ENCODE results near the gene C1orf74.
"Not testable (repeated sequence)": the region's sequence is repeated elsewhere in the genome, so short reads cannot be mapped to it uniquely, and the experiment has no call there.

C1orf74 gene

GRCh38 chr1:209805341-209805781 lies 21.0 kb upstream of the C1orf74 start:
- DNase-seq = no peak

DNA sequence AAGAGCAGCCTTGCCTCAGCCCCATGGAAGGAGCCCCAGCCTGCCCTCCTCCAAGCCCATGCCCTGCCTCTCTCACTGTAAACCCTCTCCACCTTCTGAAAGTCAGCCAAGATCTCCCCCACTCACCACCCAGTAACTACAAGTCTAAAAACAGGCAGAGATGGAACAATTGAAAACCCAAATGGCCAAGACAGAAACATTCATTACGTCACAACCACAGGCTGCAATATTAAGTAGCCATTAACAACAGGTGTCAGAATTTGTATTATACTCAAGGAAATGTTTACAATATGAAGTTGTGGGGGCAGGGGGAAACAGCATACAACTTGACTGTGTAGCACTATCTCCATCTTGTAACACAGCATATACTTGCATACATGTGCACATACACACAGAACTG lies 19.2 kb upstream of the C1orf74 start:
- DNase-seq = no peak

DNA sequence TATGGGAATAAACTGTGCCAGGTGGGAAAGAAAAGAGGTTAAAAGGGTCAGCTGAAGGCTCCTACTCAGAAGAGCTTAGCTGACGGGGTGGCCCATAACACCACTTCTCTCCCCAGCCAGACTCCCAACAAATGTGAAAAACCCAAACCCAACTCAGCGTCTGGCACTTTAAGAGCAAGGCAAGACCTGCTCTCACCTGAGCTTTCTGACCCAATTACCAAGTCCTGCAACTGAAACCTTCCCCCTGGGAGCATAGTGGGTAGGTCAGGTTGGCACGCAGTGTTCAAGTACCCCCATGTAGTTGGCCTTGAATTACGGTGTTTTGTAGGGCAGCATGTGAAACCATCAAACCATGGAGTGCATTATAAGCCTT lies 18.4 kb upstream of the C1orf74 start:
- DNase-seq = no peak

DNA sequence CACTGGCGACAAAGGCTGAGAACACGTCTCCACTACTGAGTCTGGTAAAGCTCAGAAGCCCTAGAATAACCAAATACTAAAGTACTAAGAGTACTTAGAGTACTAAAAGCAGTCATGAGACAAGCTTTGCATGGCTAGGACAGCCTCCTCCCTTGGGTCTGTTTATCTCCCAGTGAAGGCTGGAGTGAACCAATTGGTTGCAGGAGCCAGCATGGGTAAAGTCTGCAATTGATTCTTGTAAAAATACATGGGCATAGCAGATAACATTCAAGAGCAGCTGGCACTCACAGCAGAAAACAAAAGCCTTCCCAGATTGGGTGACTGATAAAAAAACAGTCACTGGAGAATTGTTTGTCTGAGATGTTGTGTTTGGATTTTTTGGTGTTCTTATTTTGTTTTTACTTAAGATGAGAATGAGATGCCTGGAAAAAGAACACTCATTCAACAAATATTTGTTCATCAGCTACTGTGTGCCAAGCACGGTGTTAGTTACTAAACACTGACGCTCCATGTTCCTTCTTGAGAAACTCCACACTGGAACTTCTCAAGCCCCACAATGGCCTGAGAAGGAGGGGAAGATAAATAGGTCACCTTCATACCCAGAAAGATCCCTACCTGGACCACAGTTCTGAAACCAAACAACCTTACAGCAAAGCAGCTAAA lies 17.9 kb upstream of the C1orf74 start:
- DNase-seq = no peak

DNA sequence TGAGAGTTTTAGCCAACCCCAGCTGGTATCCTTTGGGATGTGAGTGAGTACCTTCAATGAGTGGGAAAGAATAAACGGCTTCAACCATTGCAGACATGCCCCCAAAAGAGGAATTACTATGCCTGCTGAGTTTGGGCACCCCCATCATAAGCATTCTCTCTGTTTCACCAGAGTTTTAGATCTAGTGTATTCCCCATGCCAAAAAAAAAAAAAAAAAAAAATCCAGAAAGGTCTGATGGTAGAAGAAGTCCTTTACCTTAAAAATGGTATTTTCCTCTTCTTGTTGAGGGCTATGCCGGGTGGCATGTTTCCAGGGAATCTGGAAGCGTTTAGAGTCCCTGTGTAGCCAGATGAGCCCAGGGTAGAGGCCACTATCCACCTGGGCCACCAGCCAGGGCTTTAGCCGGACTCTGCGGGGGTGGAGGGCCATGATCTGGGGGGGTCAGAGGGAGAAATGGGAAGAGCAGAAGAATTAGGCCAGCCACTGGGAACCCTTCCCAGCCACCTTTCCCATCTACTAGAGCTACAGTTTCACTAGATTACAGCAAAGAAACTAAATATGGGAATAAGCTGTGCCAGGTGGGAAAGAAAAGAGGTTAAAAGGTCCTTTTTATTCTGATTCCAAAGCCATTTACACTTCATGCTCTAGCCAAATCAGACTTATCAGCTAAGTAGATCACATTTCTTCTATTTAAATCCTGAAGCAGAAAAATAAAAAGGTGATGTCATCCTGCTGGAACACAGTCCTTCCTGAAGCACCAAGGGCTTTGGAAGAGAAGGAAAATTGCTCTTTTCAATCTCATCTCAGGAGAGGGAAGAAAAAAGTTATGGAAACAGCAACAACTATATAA lies 16.9 kb upstream of the C1orf74 start:
- no peak for DNase-seq

- no peak for DNase-seq
Observed at GRCh38 chr1:209797978-209798639, 13.8 kb upstream of the C1orf74 start.

DNA sequence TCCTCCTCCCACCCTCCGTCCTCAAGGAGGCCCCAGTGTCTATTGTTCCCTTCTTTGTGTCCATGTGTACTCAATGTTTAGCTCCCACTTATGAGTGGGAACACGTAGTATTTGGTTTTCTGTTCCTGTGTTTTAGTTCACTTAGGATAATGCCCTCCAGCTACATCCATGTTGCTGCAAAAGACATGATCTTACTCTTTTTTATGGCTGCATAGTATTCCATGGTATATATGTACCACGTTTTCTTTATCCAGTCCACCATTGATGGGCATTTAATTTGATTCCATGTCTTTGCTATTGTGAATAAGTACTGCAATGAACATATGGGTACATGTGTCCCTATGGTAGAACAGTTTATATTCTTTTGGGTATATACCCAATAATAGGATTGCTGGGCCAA lies 9.4 kb upstream of the C1orf74 start:
- not testable (repeated sequence) for DNase-seq

DNA sequence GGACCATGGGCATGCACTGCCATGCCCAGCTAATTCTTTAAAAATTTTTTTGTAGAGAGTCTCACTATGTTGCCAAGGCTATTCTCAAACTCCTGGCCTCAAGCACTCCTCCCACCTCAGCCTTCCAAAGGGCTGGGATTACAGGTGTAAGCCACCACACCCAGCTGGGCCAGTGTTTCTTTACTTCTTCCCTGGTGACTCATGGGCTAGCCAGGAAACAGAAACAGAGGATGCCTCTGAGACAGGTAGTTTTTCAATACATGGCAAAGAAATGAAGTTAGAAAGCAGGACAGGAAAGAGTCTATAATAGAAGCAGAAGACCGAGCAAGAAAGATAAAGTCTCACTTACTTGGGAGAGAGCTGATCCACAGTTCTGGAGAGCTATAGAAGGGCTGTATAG lies 7.6 kb upstream of the C1orf74 start:
- no peak for DNase-seq

GRCh38 chr1:209790286-209791193 lies 6.2 kb upstream of the C1orf74 start:
- peak; percentile 15 for DNase-seq

GRCh38 chr1:209789245-209789644 lies 4.9 kb upstream of the C1orf74 start:
- DNase-seq = no peak

GRCh38 chr1:209787551-209787950 lies 3.2 kb upstream of the C1orf74 start:
- DNase-seq = no peak

DNA sequence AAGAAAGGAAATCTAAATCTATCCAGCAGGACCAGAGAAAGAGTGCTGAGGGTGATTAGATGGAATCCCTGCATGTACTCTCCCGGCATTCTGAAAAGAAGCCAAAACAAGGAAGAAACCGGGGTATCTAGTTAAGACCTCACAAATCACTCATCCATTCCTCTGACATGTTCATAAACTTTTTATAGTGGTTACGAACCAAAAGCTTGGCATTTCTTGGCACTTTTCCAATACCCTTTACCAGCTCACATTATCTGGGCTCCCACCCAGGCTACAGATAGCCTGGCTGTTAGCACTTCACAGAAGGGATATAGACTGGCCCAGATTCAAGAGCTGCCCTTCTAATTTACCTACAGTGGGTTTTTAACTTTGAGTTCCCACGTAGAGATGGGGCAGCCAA lies 1.8 kb upstream of the C1orf74 start:
- peak; percentile 44 for DNase-seq

DNA sequence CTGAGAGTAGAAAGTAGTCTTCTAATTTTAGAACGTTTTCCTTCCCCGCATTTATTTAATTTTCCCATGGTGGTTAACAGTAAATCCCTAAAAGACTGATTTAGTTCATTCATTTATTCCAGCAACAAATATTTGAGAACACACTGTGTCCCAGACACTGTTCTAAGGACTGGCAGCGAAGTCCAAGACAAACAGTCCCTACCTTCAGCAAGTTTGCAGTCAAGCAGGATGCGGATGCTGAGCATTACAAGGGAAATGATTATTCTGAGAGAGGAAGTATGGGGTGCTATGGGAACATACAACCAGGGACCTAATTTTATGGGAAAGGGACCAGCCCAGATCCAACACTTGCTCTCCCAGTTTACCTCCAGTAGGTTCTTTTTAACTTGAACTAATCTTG lies 1.2 kb upstream of the C1orf74 start:
- no peak for DNase-seq

GRCh38 chr1:209783386-209783785 lies 973 bp downstream of the C1orf74 start:
- DNase-seq = no peak

GRCh38 chr1:209780268-209780667 lies 4.1 kb downstream of the C1orf74 start:
- DNase-seq = no peak

DNA sequence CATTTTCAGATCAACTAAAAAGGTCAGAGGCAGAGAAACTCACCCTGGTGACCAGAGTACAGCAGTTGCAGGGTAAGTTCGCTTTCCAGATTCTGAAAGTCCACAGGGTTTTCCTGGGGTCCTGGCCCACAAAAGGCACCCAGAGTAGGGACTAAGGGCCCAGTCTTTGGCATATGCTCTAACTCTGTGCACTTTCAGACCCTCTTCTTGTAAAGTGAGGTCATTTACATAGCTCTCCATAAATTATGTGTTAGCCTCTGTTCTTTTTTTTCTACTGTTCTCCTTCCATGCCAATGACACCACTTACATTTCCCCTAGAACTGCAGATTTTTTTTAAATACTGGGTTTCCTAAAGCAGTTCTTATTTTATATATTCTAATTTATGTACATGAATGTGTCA lies 6.3 kb downstream of the C1orf74 start:
- DNase-seq = no peak

DNA sequence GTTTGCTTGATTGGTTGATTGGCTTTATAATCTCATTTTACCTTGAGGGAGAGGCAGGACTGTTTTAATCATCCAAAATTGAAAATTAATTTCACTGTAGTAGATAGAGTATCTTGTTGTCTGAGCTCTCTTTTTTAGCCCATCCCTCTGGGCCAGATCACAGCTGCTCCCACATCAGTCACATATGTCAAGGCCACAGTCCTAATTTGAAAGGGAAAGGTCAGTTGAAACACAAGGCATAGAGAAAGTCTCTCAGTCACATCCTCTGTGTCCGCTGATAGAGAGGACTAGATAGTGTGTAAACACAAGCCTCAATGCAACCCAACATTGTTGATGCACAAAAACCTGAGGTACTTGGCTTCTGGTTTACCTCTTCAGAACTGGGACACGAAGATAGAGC lies 6.8 kb downstream of the C1orf74 start:
- no peak for DNase-seq

GRCh38 chr1:209775678-209776077 lies 8.7 kb downstream of the C1orf74 start:
- DNase-seq = no peak

DNA sequence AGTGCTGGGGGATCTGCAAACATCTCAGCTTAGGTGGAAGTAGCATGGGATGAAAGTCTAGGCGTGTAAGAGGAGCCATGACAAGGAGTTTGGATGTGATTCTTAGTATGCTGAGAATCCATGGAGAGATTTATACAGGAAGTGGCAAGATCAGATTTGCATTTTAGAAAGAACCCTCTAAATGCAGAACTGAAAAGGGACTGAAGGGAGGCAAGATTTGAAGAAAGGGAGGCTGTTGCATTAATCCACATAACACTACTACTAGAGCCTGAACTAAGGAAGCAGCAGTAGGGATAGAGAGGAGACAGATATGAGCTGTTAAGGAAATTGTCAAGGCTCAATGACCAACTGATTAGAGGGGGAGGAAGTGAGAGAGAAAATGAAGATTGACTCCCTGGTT lies 9.8 kb downstream of the C1orf74 start:
- DNase-seq = no peak

DNA sequence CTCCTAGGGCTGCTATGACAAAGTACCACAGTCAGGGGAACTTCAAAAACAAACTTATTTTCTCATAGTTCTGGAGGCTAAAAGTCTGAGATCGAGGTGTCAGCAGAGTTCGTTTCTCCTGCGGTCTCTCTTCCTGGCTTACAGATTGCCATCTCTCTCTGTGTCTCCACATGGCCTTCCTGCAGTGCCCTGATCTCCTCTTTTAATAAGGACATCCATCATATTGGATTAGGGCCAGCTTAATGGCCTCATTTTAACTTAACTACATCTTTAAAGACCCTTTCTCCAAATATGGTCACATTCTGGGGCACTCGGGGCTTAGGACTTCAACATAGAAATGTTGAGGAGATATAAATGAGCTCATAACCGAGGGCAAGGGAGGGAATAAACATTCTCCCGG lies 12.2 kb downstream of the C1orf74 start:
- DNase-seq = no peak

- DNase-seq = no peak
Observed at GRCh38 chr1:209770636-209771415, 13.5 kb downstream of the C1orf74 start.

- DNase-seq = no peak
Observed at GRCh38 chr1:209769971-209770370, 14.4 kb downstream of the C1orf74 start.
